ENCODE results near the gene SPATA21.

DNA sequence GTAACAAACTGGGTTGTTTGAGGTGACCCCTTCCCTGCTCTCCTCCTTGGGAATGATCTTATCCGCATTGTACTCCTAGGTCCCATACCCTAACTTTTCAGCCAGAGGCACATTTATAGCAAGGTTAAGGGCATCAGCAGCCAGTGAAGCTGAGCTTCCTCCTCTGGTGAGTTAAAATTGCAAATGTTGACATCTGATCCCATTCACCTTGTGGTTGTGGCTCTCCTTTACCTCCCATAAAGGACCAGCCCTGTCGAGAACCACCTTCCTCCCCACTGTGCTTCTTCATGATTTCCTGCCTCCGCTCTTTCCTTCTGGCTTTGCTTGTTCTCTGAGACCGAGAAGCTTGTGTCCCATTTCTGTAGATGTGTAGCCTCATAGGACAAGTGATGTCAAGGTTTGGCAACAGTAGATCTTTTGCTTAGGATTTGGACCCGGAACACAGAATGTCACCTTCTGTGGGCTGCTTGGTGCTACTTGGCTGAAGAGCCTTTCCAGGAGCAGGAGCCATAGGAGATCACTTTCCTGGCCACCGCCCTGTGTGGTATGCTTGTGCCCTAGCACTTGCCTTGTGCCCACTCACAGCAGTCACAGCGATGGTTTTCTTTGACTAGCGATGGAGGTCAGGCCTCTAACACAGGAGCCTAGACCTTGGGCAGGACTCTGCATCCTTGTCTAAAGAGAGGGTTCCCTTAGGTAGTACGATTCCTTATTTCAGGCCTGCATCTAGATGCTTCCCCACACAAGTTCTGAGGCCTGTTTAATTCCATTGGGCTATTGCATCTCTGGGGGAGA lies 51.4 kb downstream of the SPATA21 start:
- TF ChIP-seq, protein P1, sequence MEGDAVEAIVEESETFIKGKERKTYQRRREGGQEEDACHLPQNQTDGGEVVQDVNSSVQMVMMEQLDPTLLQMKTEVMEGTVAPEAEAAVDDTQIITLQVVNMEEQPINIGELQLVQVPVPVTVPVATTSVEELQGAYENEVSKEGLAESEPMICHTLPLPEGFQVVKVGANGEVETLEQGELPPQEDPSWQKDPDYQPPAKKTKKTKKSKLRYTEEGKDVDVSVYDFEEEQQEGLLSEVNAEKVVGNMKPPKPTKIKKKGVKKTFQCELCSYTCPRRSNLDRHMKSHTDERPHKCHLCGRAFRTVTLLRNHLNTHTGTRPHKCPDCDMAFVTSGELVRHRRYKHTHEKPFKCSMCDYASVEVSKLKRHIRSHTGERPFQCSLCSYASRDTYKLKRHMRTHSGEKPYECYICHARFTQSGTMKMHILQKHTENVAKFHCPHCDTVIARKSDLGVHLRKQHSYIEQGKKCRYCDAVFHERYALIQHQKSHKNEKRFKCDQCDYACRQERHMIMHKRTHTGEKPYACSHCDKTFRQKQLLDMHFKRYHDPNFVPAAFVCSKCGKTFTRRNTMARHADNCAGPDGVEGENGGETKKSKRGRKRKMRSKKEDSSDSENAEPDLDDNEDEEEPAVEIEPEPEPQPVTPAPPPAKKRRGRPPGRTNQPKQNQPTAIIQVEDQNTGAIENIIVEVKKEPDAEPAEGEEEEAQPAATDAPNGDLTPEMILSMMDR (IDR thresholded peaks at IDR 0.05; ENCODE audit: low read depth, low read length, missing input control) = no peak
- TF ChIP-seq, protein P2, sequence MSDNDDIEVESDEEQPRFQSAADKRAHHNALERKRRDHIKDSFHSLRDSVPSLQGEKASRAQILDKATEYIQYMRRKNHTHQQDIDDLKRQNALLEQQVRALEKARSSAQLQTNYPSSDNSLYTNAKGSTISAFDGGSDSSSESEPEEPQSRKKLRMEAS (IDR thresholded peaks at IDR 0.05) = no peak
- TF ChIP-seq HNF4G (IDR thresholded peaks at IDR 0.05) (no peak), JUND (IDR thresholded peaks at IDR 0.05) (no peak), RXRA (IDR thresholded peaks at IDR 0.05) (no peak), RAD21 (IDR thresholded peaks at IDR 0.05) (no peak), TAF1 (conservative IDR thresholded peaks at IDR 0.05) (no peak), GABPA (IDR thresholded peaks at IDR 0.05 in 1 of 2, conservative IDR thresholded peaks at IDR 0.05 in 1 of 2) (no peak), SP1 (IDR thresholded peaks at IDR 0.05) (no peak), EGR1 (IDR thresholded peaks at IDR 0.05; ENCODE audit: low read depth in 2 of 2) (no peak), NR2F2 (IDR thresholded peaks at IDR 0.05) (no peak), FOXA1 (IDR thresholded peaks at IDR 0.05) (no peak)
- TF ChIP-seq, protein P3, sequence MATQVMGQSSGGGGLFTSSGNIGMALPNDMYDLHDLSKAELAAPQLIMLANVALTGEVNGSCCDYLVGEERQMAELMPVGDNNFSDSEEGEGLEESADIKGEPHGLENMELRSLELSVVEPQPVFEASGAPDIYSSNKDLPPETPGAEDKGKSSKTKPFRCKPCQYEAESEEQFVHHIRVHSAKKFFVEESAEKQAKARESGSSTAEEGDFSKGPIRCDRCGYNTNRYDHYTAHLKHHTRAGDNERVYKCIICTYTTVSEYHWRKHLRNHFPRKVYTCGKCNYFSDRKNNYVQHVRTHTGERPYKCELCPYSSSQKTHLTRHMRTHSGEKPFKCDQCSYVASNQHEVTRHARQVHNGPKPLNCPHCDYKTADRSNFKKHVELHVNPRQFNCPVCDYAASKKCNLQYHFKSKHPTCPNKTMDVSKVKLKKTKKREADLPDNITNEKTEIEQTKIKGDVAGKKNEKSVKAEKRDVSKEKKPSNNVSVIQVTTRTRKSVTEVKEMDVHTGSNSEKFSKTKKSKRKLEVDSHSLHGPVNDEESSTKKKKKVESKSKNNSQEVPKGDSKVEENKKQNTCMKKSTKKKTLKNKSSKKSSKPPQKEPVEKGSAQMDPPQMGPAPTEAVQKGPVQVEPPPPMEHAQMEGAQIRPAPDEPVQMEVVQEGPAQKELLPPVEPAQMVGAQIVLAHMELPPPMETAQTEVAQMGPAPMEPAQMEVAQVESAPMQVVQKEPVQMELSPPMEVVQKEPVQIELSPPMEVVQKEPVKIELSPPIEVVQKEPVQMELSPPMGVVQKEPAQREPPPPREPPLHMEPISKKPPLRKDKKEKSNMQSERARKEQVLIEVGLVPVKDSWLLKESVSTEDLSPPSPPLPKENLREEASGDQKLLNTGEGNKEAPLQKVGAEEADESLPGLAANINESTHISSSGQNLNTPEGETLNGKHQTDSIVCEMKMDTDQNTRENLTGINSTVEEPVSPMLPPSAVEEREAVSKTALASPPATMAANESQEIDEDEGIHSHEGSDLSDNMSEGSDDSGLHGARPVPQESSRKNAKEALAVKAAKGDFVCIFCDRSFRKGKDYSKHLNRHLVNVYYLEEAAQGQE (IDR thresholded peaks at IDR 0.05) = no peak
